SK-N-MC (cell line): ENCODE measurements around the gene FBRS.
"Not testable (repeated sequence)": the region's sequence is repeated elsewhere in the genome, so short reads cannot be mapped to it uniquely, and the experiment has no call there.

Source experiments
- DNase-seq: peaks from one replicate; pipeline ENCODE4 v3.0.0-alpha.2; 2011; ENCODE audit warnings: low read depth, low spot score
- H3K27ac ChIP-seq: fragments of 200-600 bp; sonication (generic); 2 replicates; pipeline ENCODE4 v1.5.1; 2016; ENCODE audit warnings: mixed run types
- H3K36me3 ChIP-seq: fragments of 200-600 bp; sonication (generic); 2 replicates; pipeline ENCODE4 v1.6.1; 2017; ENCODE audit warnings: antibody characterized with exemption, low read length, mixed read lengths; ENCODE audit not compliant: insufficient read depth
- H3K4me3 ChIP-seq: fragments of 200-600 bp; sonication (generic); 2 replicates; pipeline ENCODE4 v1.5.1; 2016
- H3K9ac ChIP-seq: fragments of 200-600 bp; sonication (generic); 2 replicates; pipeline ENCODE4 v1.8.0; 2017; ENCODE audit warnings: mixed run types, mixed read lengths; ENCODE audit not compliant: insufficient read length
- H3K9me3 ChIP-seq: fragments of 200-600 bp; sonication (generic); 2 replicates; pipeline ENCODE4 v1.6.1; 2017; ENCODE audit warnings: low read depth, mild to moderate bottlenecking, antibody characterized with exemption, low read length, moderate library complexity, mixed read lengths
- EZH2 ChIP-seq: fragments of 200-600 bp; sonication (generic); IDR thresholded peaks from one replicate; pipeline ENCODE4 v1.6.1; 2017; ENCODE audit warnings: antibody characterized with exemption
- FOXP2 ChIP-seq: optimal IDR thresholded peaks from 2 replicates; pipeline ENCODE3; 2011; ENCODE audit warnings: mild to moderate bottlenecking, moderate library complexity; ENCODE audit not compliant: insufficient read depth; ENCODE audit errors: extremely low read length, control extremely low read depth
- POLR2AphosphoS5 ChIP-seq: IDR thresholded peaks from 2 replicates; pipeline ENCODE4 v1.6.1; 2012; ENCODE audit warnings: mild to moderate bottlenecking, low read depth, low read length, borderline replicate concordance

FBRS gene

GRCh38 chr16:30680326-30680725, 22.1 kb downstream of the FBRS start:
- DNase-seq: no peak
- H3K9me3 ChIP-seq: no peaks in the 10 kb centered on the region
- no peaks in the 10 kb centered on the region for H3K36me3 ChIP-seq
- TF ChIP-seq FOXP2 (no peak), EZH2 (no peak), POLR2AphosphoS5 (no peak)
- H3K9ac ChIP-seq: no peak overlapping the region
- no peak overlapping the region for H3K27ac ChIP-seq
- H3K4me3 ChIP-seq: no peak overlapping the region

DNA sequence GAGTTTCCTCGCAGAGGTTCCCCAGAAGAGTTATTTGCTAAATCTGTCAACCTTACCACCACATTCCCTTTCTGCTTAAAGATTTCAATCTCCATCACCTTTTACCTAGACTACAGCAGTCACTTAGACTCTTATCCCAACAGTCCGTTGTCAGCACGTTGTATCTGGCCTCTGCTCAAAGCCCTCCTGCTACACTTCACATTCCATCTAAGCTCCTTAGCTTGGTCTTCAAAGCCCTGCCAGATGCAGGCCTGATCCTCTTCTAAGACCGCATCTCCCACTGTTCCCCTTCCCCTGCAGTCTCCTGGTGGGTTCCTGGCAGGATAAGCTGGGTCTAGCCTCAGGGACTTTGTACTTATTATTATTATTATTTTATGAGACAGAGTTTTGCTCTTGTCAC, 30.5 kb downstream of the FBRS start:
- Histone ChIP-seq H3K9ac (no peak overlapping the region), H3K4me3 (no peak overlapping the region), H3K9me3 (no peaks in the 10 kb centered on the region), H3K36me3 (no peaks in the 10 kb centered on the region), H3K27ac (peak overlapping the region; percentile 5; the same call in 1 of the 2 replicates)
- DNase-seq: no peak
- TF ChIP-seq EZH2: no peak
- no peak for TF ChIP-seq FOXP2
- no peak for TF ChIP-seq POLR2AphosphoS5

DNA sequence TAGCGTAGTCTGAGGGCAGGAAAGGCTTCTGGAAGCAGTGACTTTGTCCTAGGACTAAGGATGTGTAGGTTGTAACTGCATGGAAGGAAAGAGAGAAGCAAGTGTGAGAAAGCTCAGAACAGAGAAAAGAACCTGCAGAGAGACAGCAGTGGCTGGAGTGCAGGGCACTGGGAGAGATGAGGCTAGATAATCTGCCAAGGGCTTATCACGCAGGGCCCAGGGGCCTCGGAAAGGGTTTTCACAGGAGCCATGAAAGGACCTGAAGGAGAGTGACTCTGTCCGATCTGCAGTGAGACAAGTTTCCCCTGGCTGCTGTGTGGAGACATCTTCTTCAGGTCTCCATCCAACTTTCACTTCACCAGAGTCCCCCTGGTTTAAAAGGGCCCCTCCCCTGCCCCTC, 33.7 kb downstream of the FBRS start:
- 0 out of 2 replicates have a peak overlapping the region, but pooled peaks have one; percentile 19 for H3K27ac ChIP-seq
- DNase-seq: no peak
- no peaks in the 10 kb centered on the region for H3K9me3 ChIP-seq
- TF ChIP-seq FOXP2 (no peak), EZH2 (no peak), POLR2AphosphoS5 (no peak)
- H3K4me3 ChIP-seq: no peak overlapping the region
- H3K36me3 ChIP-seq: no peaks in the 10 kb centered on the region
- H3K9ac ChIP-seq: no peak overlapping the region

GRCh38 chr16:30692396-30693064, 34.3 kb downstream of the FBRS start:
- no peak overlapping the region for H3K27ac ChIP-seq
- DNase-seq: no peak
- H3K9ac ChIP-seq: no peak overlapping the region
- H3K36me3 ChIP-seq: no peaks in the 10 kb centered on the region
- no peak for TF ChIP-seq FOXP2
- TF ChIP-seq EZH2: no peak
- TF ChIP-seq POLR2AphosphoS5: no peak
- H3K9me3 ChIP-seq: no peaks in the 10 kb centered on the region
- H3K4me3 ChIP-seq: no peak overlapping the region

- no peak overlapping the region for H3K27ac ChIP-seq
Observed at GRCh38 chr16:30694926-30695693, 36.9 kb downstream of the FBRS start.

DNA sequence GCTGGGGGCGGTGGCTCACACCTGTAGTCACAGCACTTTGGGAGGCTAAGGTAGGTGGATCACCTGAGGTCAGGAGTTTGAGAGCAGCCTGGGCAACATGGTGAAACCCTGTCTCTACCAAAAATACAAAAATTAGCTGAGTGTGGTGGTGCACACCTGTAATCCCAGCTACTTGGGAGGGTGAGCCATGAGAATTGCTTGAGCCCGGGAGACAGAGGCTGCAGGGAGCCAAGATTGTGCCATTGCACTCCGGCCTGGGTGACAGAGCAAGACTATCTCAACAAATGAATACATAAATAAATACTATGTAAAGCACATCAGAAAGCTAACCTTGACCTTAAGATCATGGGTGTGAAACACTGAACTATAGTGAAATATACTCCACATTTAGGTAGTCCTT, 38.4 kb downstream of the FBRS start:
- H3K36me3 ChIP-seq: peaks cover 22% of the 10 kb centered on the region
- not testable (repeated sequence) for H3K9ac ChIP-seq, H3K4me3 ChIP-seq, H3K9me3 ChIP-seq, DNase-seq, H3K27ac ChIP-seq

More at GRCh38 chr16:30694926-30695693, 36.9 kb downstream of the FBRS start:
- no peak overlapping the region for H3K4me3 ChIP-seq
- no peak for DNase-seq
- H3K9ac ChIP-seq: no peak overlapping the region
- H3K36me3 ChIP-seq: peaks cover 7% of the 10 kb centered on the region
- no peak for TF ChIP-seq EZH2
- no peak for TF ChIP-seq FOXP2
- TF ChIP-seq POLR2AphosphoS5: no peak
- no peaks in the 10 kb centered on the region for H3K9me3 ChIP-seq

DNA sequence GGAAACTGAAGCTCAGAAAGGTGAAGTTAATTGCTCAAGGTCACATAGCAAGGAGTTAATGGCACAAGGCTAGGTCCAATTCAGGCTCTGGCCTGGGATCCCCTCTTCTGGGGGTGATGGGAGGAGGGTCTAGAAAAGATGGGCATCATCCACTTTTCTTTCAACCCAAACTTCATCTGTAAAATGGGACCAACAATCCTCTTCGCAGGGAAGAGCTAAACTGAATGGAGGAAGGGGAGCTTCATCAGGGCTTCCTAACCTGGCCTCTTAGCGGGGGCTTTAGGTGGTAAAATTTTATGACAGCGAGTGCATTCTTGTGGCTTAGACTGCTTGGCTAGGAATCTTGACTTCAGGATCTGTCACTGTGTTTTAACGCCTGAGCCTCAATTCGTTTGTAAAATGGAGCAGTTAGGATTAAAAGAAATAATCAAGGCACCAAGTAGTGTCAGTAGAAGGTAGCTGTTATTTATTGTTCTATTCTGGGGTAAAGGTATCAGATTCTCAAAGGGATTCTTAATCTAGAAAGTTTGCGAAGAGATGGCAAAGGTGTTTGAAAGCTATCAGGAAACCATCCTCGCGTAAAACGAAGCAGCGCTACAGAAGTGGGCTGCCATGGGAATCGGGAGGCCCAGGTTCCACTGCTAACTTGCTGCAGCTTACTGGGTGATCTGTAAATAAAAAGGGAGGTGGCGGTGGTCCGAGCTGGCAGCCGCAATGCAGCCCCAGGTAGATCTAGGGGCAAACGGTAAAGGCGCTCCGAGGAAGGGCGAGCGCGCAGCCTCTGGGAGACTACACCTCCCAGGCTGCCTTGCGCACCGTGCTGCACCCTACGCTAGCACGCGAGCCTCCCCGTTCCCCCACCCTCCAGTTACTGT, 39.3 kb downstream of the FBRS start:
- Histone ChIP-seq H3K36me3 (peaks cover 28% of the 10 kb centered on the region), H3K4me3 (peak overlapping the region; percentile 99), H3K27ac (peak overlapping the region; percentile 99; the same call in 1 of the 2 replicates), H3K9me3 (no peaks in the 10 kb centered on the region), H3K9ac (peak overlapping the region; percentile 100)
- DNase-seq: no peak
- TF ChIP-seq FOXP2: no peak
- TF ChIP-seq EZH2: no peak
- no peak for TF ChIP-seq POLR2AphosphoS5
